Stimulated activated CD4-positive, alpha-beta T cell treated with anti-CD3 and anti-CD28 coated beads, Interleukin-4, amount 100 ng/mL, for 4 hours (primary cell): Measurements from ENCODE around the gene GNGT2.

Experiments used
- DNase-seq, 2 experiments: peaks; one replicate each; pipeline ENCODE4 v3.0.0-alpha.2; 2020

GNGT2 gene

GRCh38 chr17:49210158-49211029, at the start of gene GNGT2, which contains the start of gene ABI3:
Gene GNGT2 (minus strand): TSS chr17:49210574. CDS start chr17:49207422, 3,152 bp downstream.
Gene ABI3 (plus strand): TSS chr17:49210707. CDS start chr17:49210725, 18 bp downstream.
- DNase-seq: peak; percentile 53 to 58

GRCh38 chr17:49259663-49260010, 49.3 kb upstream of the GNGT2 start:
- no peak for DNase-seq

GRCh38 chr17:49258394-49258793, 48.0 kb upstream of the GNGT2 start:
- no peak for DNase-seq

GRCh38 chr17:49255125-49255524, 44.8 kb upstream of the GNGT2 start:
- DNase-seq: no peak

GRCh38 chr17:49254066-49254465, 43.7 kb upstream of the GNGT2 start:
- no peak for DNase-seq

GRCh38 chr17:49252148-49252695, 41.8 kb upstream of the GNGT2 start:
- DNase-seq: no peak

- DNase-seq: no peak
Observed at GRCh38 chr17:49249890-49250522, 39.6 kb upstream of the GNGT2 start.

- no peak for DNase-seq
Observed at GRCh38 chr17:49249292-49249794, 39.0 kb upstream of the GNGT2 start.

- no peak for DNase-seq
Observed at GRCh38 chr17:49247944-49248343, 37.6 kb upstream of the GNGT2 start.

- no peak for DNase-seq
Observed at GRCh38 chr17:49244839-49245238, 34.5 kb upstream of the GNGT2 start.

GRCh38 chr17:49242813-49243212, 32.4 kb upstream of the GNGT2 start:
- DNase-seq: no peak

- DNase-seq: no peak
Observed at GRCh38 chr17:49241692-49242397, 31.5 kb upstream of the GNGT2 start.

- DNase-seq: no peak
Observed at GRCh38 chr17:49241040-49241439, 30.7 kb upstream of the GNGT2 start.

GRCh38 chr17:49240619-49241018, 30.2 kb upstream of the GNGT2 start:
- no peak for DNase-seq

- DNase-seq: no peak
Observed at GRCh38 chr17:49239963-49240362, 29.6 kb upstream of the GNGT2 start.

- no peak for DNase-seq
Observed at GRCh38 chr17:49235896-49236295, 25.5 kb upstream of the GNGT2 start.

- DNase-seq: no peak
Observed at GRCh38 chr17:49234509-49235080, 24.2 kb upstream of the GNGT2 start.

GRCh38 chr17:49231563-49231894, 21.2 kb upstream of the GNGT2 start:
- no peak for DNase-seq

GRCh38 chr17:49230636-49231562, 20.5 kb upstream of the GNGT2 start, which contains the start of gene PHOSPHO1:
Gene PHOSPHO1 (minus strand): TSS chr17:49230787. CDS start chr17:49226691, 4,096 bp downstream.
- peak; percentile 81 to 82 for DNase-seq

GRCh38 chr17:49229805-49230600, 19.6 kb upstream of the GNGT2 start:
- DNase-seq: no peak
